Upper lobe of right lung (tissue), 1 donor: ENCODE measurements around the gene ARTN. TPM values are rescaled to one million over a fixed set of nuclear protein-coding genes. Genes with fewer than 3 reads are reported as not detected.

Experiments used
- ATAC-seq: fragments of 200-7000 bp; cut with Tn5 transposase; one replicate; pipeline ENCODE4 v1.9.1; 2020; ENCODE audit warnings: mild to moderate bottlenecking, moderate library complexity
- DNase-seq: peaks from one replicate; pipeline ENCODE4 v3.0.0-alpha.2; 2020
- H3K27ac ChIP-seq: fragments of 200-600 bp; one replicate; pipeline ENCODE4 v1.8.0; 2022
- H3K27me3 ChIP-seq: fragments of 200-600 bp; one replicate; pipeline ENCODE4 v1.8.0; 2022; ENCODE audit warnings: mild to moderate bottlenecking
- H3K36me3 ChIP-seq: fragments of 200-600 bp; one replicate; pipeline ENCODE4 v1.8.0; 2022
- H3K4me1 ChIP-seq: fragments of 200-600 bp; one replicate; pipeline ENCODE4 v1.8.0; 2022
- H3K4me3 ChIP-seq: fragments of 200-600 bp; one replicate; pipeline ENCODE4 v1.8.0; 2022; ENCODE audit warnings: mild to moderate bottlenecking
- H3K9me3 ChIP-seq: fragments of 200-600 bp; one replicate; pipeline ENCODE4 v1.8.0; 2022
- intact Hi-C: fragments of 100-400 bp; cut with DNase I; formaldehyde crosslinking; loops from one replicate; pipeline ENCODE4 v1.11.0; 2022
- total RNA-seq: library from RNA; stranded (reverse); fragmentation: NEBNext Ultra II Directional; extraction: Animal tissue kit (Norgen Biotek cat#: 25700); gene quantifications from one replicate; pipeline ENCODE4 v1.2.1, GENCODE V29; 2021
- TF ChIP-seq, protein P1 (sequence below): fragments of 200-600 bp; IDR thresholded peaks from one replicate; pipeline ENCODE4 v1.8.0; 2022; ENCODE audit warnings: antibody characterized with exemption
- donor health status: DM: no; HTN: yes; CAD: no; lungs with severe emphysema.

Gene ARTN
- total RNA-seq, 1 donor from 2014 or later = 0.43 TPM

GRCh38 chr1:43946236-43947060, 12.8 kb downstream of the ARTN start, which contains the start of gene IPO13:
Gene IPO13 (plus strand): TSS chr1:43946950. CDS start chr1:43947601, 651 bp downstream.
- peak within 1 kb of the TSS; percentile 97 for H3K27ac ChIP-seq
- H3K36me3 ChIP-seq = no peaks in the 10 kb centered on the region
- TF ChIP-seq, protein P1, sequence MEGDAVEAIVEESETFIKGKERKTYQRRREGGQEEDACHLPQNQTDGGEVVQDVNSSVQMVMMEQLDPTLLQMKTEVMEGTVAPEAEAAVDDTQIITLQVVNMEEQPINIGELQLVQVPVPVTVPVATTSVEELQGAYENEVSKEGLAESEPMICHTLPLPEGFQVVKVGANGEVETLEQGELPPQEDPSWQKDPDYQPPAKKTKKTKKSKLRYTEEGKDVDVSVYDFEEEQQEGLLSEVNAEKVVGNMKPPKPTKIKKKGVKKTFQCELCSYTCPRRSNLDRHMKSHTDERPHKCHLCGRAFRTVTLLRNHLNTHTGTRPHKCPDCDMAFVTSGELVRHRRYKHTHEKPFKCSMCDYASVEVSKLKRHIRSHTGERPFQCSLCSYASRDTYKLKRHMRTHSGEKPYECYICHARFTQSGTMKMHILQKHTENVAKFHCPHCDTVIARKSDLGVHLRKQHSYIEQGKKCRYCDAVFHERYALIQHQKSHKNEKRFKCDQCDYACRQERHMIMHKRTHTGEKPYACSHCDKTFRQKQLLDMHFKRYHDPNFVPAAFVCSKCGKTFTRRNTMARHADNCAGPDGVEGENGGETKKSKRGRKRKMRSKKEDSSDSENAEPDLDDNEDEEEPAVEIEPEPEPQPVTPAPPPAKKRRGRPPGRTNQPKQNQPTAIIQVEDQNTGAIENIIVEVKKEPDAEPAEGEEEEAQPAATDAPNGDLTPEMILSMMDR = peak; percentile 71
- H3K4me3 ChIP-seq = peak within 1 kb of the TSS; percentile 75
- peak; percentile 98 for ATAC-seq
- DNase-seq = peak; percentile 98
- intact Hi-C loops = no loop called here
- no peaks in the 10 kb centered on the region for H3K27me3 ChIP-seq
- H3K4me1 ChIP-seq = peaks cover 29% of the 10 kb centered on the region
- no peaks in the 10 kb centered on the region for H3K9me3 ChIP-seq

DNA sequence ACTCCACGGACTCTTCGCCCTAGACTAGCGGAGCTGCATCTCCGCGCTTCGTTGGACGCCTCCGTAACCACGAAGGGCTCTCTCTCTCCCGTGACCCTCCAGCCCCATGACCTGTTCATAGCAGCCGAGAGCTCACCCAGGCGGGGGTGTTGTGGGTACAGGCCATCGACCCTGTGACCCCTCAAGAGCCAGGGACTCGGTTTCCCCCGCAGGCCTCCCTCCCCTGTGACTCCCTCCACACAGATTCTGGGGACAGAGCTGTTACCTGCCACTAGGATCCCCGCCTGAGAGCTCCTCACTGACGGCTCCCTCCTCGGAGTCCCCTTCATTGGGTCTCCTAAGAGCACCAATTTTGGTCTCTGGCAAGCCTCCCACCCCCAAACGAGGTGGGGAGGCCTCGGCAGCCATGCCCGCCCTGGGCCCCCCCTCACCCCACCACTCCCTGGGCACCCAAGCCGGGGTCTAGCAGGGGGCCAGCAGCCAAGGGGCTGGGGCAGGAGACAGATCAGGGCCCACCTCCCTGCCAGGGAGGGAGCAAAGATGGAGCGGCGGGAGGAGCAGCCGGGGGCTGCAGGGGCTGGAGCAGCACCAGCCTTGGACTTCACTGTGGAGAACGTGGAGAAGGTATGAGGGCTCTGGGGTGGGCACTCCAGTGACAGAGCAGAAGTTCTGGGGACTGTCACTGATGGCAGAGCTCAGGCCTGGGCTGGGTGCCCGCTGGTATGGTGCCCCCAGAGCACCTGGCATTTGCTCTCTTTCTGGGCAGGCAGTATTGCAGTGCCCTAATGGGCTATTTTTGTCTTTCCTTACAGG, 13.7 kb downstream of the ARTN start:
- Histone ChIP-seq H3K27me3 (no peaks in the 10 kb centered on the region), H3K36me3 (no peaks in the 10 kb centered on the region), H3K4me1 (peaks cover 29% of the 10 kb centered on the region), H3K27ac (peak overlapping the region; percentile 97), H3K9me3 (no peaks in the 10 kb centered on the region), H3K4me3 (peak overlapping the region; percentile 75)
- intact Hi-C loops = no loop called here
- no peak for ATAC-seq
- TF ChIP-seq, protein P1 = no peak
- no peak for DNase-seq

- TF ChIP-seq, protein P1 = no peak
- H3K27ac ChIP-seq = no peak overlapping the region
- H3K36me3 ChIP-seq = no peaks in the 10 kb centered on the region
- no peaks in the 10 kb centered on the region for H3K9me3 ChIP-seq
- H3K4me3 ChIP-seq = peak overlapping the region; percentile 75
- H3K4me1 ChIP-seq = peaks cover 29% of the 10 kb centered on the region
- intact Hi-C loops = no loop called here
- H3K27me3 ChIP-seq = no peaks in the 10 kb centered on the region
- DNase-seq = no peak
- no peak for ATAC-seq
These were observed 14.4 kb downstream of the ARTN start for GRCh38 chr1:43947874-43948437.

- intact Hi-C loops = no loop called here
- no peaks in the 10 kb centered on the region for H3K27me3 ChIP-seq
- TF ChIP-seq, protein P1 = no peak
- no peak for DNase-seq
- ATAC-seq = no peak
- H3K36me3 ChIP-seq = no peaks in the 10 kb centered on the region
- peaks cover 29% of the 10 kb centered on the region for H3K4me1 ChIP-seq
- no peak overlapping the region for H3K4me3 ChIP-seq
- no peaks in the 10 kb centered on the region for H3K9me3 ChIP-seq
- no peak overlapping the region for H3K27ac ChIP-seq
These were observed 16.1 kb downstream of the ARTN start for GRCh38 chr1:43949678-43950077.

GRCh38 chr1:43951021-43951985, 17.7 kb downstream of the ARTN start:
- no peaks in the 10 kb centered on the region for H3K9me3 ChIP-seq
- peaks cover 15% of the 10 kb centered on the region for H3K4me1 ChIP-seq
- H3K27me3 ChIP-seq = no peaks in the 10 kb centered on the region
- no peak for ATAC-seq
- TF ChIP-seq, protein P1 = no peak
- no peak overlapping the region for H3K27ac ChIP-seq
- peaks cover 2% of the 10 kb centered on the region for H3K36me3 ChIP-seq
- intact Hi-C loops = no loop called here
- no peak for DNase-seq
- no peak overlapping the region for H3K4me3 ChIP-seq
